GM21360 (cell line): Measurements from ENCODE around the gene TEX22.
"Not testable (repeated sequence)": the region's sequence is repeated elsewhere in the genome, so short reads cannot be mapped to it uniquely, and the experiment has no call there.

ENCODE experiments used
- ATAC-seq: cut with Tn5 transposase; IDR thresholded peaks from one replicate; pipeline ENCODE4 v1.9.1; 2021; ENCODE audit warnings: mild to moderate bottlenecking, moderate library complexity; ENCODE audit not compliant: unreplicated experiment

The TEX22 gene

GRCh38 chr14:105398044-105398725, at the start of gene TEX22:
TEX22 (plus strand) TSS chr14:105398538; CDS start chr14:105399341, 803 bp downstream.
- peak; percentile 76 for ATAC-seq

- no peak for ATAC-seq
These were observed 49.2 kb upstream of the TEX22 start for GRCh38 chr14:105348945-105349699.

- ATAC-seq = no peak
These were observed 48.3 kb upstream of the TEX22 start for GRCh38 chr14:105349992-105350391.

GRCh38 chr14:105350450-105351244, 47.7 kb upstream of the TEX22 start:
- ATAC-seq = no peak

- ATAC-seq = no peak
These were observed 46.9 kb upstream of the TEX22 start for GRCh38 chr14:105351410-105351809.

- no peak for ATAC-seq
These were observed 46.2 kb upstream of the TEX22 start for GRCh38 chr14:105351920-105352851.

- ATAC-seq = no peak
These were observed 45.2 kb upstream of the TEX22 start for GRCh38 chr14:105353136-105353535.

- no peak for ATAC-seq
These were observed 43.8 kb upstream of the TEX22 start for GRCh38 chr14:105354541-105354940.

- no peak for ATAC-seq
These were observed 43.2 kb upstream of the TEX22 start for GRCh38 chr14:105355049-105355575.

GRCh38 chr14:105355850-105356604, 42.3 kb upstream of the TEX22 start:
- ATAC-seq = no peak

GRCh38 chr14:105356927-105357326, 41.4 kb upstream of the TEX22 start:
- ATAC-seq = no peak

GRCh38 chr14:105357626-105358025, 40.7 kb upstream of the TEX22 start:
- ATAC-seq = no peak

GRCh38 chr14:105358140-105358846, 40.0 kb upstream of the TEX22 start:
- ATAC-seq = no peak

- ATAC-seq = no peak
These were observed 39.4 kb upstream of the TEX22 start for GRCh38 chr14:105358943-105359342.

- ATAC-seq = not testable (repeated sequence)
These were observed 36.9 kb upstream of the TEX22 start for GRCh38 chr14:105361412-105361811.

- no peak for ATAC-seq
These were observed 34.3 kb upstream of the TEX22 start for GRCh38 chr14:105363847-105364708.

GRCh38 chr14:105365101-105365500, 33.2 kb upstream of the TEX22 start:
- ATAC-seq = no peak

- no peak for ATAC-seq
These were observed 32.7 kb upstream of the TEX22 start for GRCh38 chr14:105365681-105366080.
